Calu3 (cell line): ENCODE data around the gene WDTC1. TPM values are rescaled to one million over a fixed set of nuclear protein-coding genes. Genes with fewer than 3 reads are reported as not detected.
A peak's percentile ranks its signal among the peaks of the same experiment; 100 is the strongest.

Source experiments
- BruUV-seq: library from RNA; stranded (reverse); fragments of 400-500 nt; replicated peaks from 2 replicates; lab custom pipeline; 2021; lab: Mats Ljungman, UMichigan
- CTCF ChIA-PET: fragments of 300-600 bp; sonication (Branson Sonifier 250); formaldehyde crosslinking; loops from one replicate; lab custom pipeline; 2022; ENCODE audit warnings: antibody characterized with exemption; lab: Charles Lee
- DNase-seq: peaks from one replicate; pipeline ENCODE4 v3.0.0; 2022
- H3K27ac Mint-ChIP-seq: one replicate; pipeline ENCODE4 v1.8.0; 2022; ENCODE audit warnings: mixed read lengths; ENCODE audit not compliant: unreplicated experiment
- H3K27me3 Mint-ChIP-seq: one replicate; pipeline ENCODE4 v1.8.0; 2022; ENCODE audit warnings: mixed read lengths; ENCODE audit not compliant: unreplicated experiment
- H3K36me3 Mint-ChIP-seq: one replicate; pipeline ENCODE4 v1.8.0; 2022; ENCODE audit warnings: mild to moderate bottlenecking, moderate library complexity, mixed read lengths; ENCODE audit not compliant: insufficient read depth, unreplicated experiment
- H3K4me1 Mint-ChIP-seq: one replicate; pipeline ENCODE4 v1.8.0; 2022; ENCODE audit warnings: mild to moderate bottlenecking, low read depth, mixed read lengths; ENCODE audit not compliant: unreplicated experiment
- H3K4me3 Mint-ChIP-seq: one replicate; pipeline ENCODE4 v1.8.0; 2022; ENCODE audit warnings: mild to moderate bottlenecking, low read depth, moderate library complexity, mixed read lengths; ENCODE audit not compliant: unreplicated experiment
- H3K9me3 Mint-ChIP-seq: one replicate; pipeline ENCODE4 v1.8.0; 2022; ENCODE audit warnings: low read depth, mixed read lengths; ENCODE audit not compliant: unreplicated experiment
- CTCF ChIP-seq: fragments of 200-600 bp; IDR thresholded peaks from one replicate; pipeline ENCODE4 v1.8.0; 2022; ENCODE audit warnings: antibody characterized with exemption; ENCODE audit not compliant: unreplicated experiment
- intact Hi-C: fragments of 100-400 bp; cut with micrococcal nuclease; formaldehyde crosslinking; loops from one replicate; pipeline ENCODE4 v1.10.0; 2022; ENCODE audit not compliant: unreplicated experiment
- total RNA-seq: library from RNA; stranded (reverse); gene quantifications from 2 replicates; pipeline ENCODE4 v1.2.3, GENCODE V29; 2022

The WDTC1 gene
- total RNA-seq, 1 experiment from 2014 or later, result 10.8 TPM

- CTCF ChIA-PET, result no interaction called here
Observed at GRCh38 chr1:27355683-27356082, 121.3 kb downstream of the WDTC1 start.

GRCh38 chr1:27356277-27356618, 121.8 kb downstream of the WDTC1 start:
- Mint-ChIP-seq H3K4me1 (no peaks in the 10 kb centered on the region), H3K27me3 (no peaks in the 10 kb centered on the region), H3K9me3 (no peaks in the 10 kb centered on the region), H3K27ac (no peak overlapping the region), H3K36me3 (peaks cover 24% of the 10 kb centered on the region), H3K4me3 (no peak overlapping the region)
- intact Hi-C loops, result no loop called here
- BruUV-seq, result no TSS peak
- CTCF ChIA-PET, result no interaction called here
- no peak for TF ChIP-seq CTCF
- no peak for DNase-seq

More at GRCh38 chr1:27355683-27356082, 121.3 kb downstream of the WDTC1 start:
- Mint-ChIP-seq H3K27ac (no peak overlapping the region), H3K27me3 (no peaks in the 10 kb centered on the region), H3K9me3 (no peaks in the 10 kb centered on the region), H3K36me3 (peaks cover 28% of the 10 kb centered on the region), H3K4me3 (no peak overlapping the region), H3K4me1 (no peaks in the 10 kb centered on the region)
- TF ChIP-seq CTCF, result no peak
- intact Hi-C loops, result no loop called here
- no peak for DNase-seq
- no TSS peak for BruUV-seq

DNA sequence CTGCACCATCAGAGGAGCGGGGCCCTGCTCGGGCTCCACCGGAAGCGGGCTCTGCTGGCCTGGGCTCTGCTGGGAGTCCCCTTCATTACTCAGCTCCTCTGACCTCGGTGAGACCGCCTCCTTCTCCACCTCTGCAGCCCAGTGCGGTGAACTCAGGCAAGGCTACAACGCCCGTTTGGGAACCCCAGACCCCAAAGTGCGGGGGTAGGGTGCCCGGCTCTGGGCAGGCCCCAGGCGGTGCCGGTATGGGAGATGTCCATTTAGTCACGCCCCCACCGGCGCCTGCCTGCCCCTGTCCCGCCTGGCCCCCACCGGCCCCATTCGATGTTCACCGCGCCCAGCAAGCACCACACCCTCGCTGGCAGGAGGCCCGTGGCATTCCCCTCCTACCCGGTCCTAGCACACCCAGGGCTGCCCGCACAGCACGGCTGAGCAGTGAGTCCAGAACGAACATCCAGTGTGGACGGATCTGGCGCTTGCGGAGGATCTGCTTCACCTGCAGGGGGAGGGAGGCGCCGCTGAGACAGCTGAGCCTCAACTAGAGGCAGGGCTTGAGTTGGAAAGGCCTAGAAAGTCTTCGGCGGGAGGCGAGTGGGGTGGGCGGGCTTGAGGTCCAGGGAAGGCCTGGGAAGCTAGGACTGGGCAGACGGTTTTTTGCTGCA, 122.3 kb downstream of the WDTC1 start:
- Mint-ChIP-seq H3K27me3 (no peaks in the 10 kb centered on the region), H3K27ac (no peak overlapping the region), H3K36me3 (peaks cover 20% of the 10 kb centered on the region), H3K4me1 (no peaks in the 10 kb centered on the region), H3K9me3 (no peaks in the 10 kb centered on the region), H3K4me3 (no peak overlapping the region)
- BruUV-seq, result no TSS peak
- no peak for DNase-seq
- intact Hi-C loops, result no loop called here
- TF ChIP-seq CTCF, result no peak
- CTCF ChIA-PET, result no interaction called here

DNA sequence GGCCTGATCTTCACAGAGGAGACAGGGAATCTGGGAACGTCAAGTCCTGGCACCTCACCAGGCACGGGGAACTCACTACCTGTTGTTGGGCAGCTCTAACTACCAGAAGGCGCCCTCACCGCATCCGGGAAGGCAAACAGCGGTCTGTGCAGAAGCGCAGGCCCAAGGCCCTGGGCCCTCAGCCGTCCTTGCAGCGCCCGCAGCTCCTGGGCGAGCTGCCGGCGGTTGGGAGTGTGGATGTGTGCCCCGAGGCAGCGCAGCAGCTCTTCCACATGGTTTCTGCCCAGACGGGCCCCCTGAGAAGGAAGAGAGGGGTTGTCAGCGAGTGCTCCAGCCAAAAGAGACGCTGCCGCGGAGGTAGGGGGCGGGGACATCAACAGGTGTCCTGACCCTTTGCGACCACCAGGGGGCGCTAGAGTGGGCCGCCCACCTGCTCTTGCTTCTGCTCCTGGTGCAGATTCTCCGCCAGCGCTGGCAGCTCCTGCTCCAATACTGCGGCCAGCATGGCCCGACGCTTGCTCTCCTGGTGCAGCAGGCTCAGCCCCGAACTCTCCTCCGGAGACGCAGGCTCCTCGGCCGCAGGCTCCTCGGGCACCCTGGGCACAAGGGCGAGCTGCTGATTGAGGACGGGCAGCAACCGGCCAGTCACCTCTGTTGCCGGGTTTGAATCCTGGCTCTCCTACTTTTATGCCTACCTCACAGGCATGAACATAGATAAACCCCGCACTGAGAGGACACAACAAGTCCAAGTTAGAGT, 123.0 kb downstream of the WDTC1 start:
- no peak for DNase-seq
- no peaks in the 10 kb centered on the region for H3K4me1 Mint-ChIP-seq
- peak; percentile 89 for TF ChIP-seq CTCF
- no peak overlapping the region for H3K4me3 Mint-ChIP-seq
- no peaks in the 10 kb centered on the region for H3K9me3 Mint-ChIP-seq
- CTCF ChIA-PET, result no interaction called here
- H3K27me3 Mint-ChIP-seq, result no peaks in the 10 kb centered on the region
- no peak overlapping the region for H3K27ac Mint-ChIP-seq
- H3K36me3 Mint-ChIP-seq, result peaks cover 20% of the 10 kb centered on the region
- intact Hi-C loops, result no loop called here
- no TSS peak for BruUV-seq

Other genes with a start within 250 kb of the WDTC1 start
- 195 and 277 TPM in 2 replicates for gene TRNP1, start 240.9 kb upstream of the WDTC1 start, total RNA-seq
- gene TENT5B, start 221.8 kb upstream of the WDTC1 start, total RNA-seq, result 0.59 and 1.0 TPM in 2 replicates
- 16.4 and 17.4 TPM in 2 replicates for gene SLC9A1, start 79.5 kb upstream of the WDTC1 start, total RNA-seq
- 30.4 and 32.6 TPM in 2 replicates for gene TMEM222, start 87.5 kb downstream of the WDTC1 start, total RNA-seq
- 15.0 and 16.5 TPM in 2 replicates for gene SYTL1, start 107.4 kb downstream of the WDTC1 start, total RNA-seq
- gene MAP3K6, start 132.3 kb downstream of the WDTC1 start, total RNA-seq, result 10.3 and 14.3 TPM in 2 replicates
- gene FCN3, start 140.2 kb downstream of the WDTC1 start, total RNA-seq, result not detected in 2 replicates
- gene CD164L2, start 148.7 kb downstream of the WDTC1 start, total RNA-seq, result not detected in 2 replicates
- 1.3 and 1.9 TPM in 2 replicates for gene GPR3, start 158.0 kb downstream of the WDTC1 start, total RNA-seq